ENCODE results near the gene PALS2.

GRCh38 chr7:24609570-24609969 lies 36.3 kb downstream of the PALS2 start:
- TF ChIP-seq EZH2phosphoT487 (IDR thresholded peaks at IDR 0.05; ENCODE audit: borderline replicate concordance, low read depth, low read length) (no peak), CTCF (conservative IDR thresholded peaks at IDR 0.05; ENCODE audit: low read length) (no peak)
